Renal cortex interstitium (tissue), 11 donors: ENCODE measurements around the gene HOXB9. TPM values are rescaled to one million over a fixed set of nuclear protein-coding genes. Genes with fewer than 3 reads are reported as not detected.

Source experiments
- DNase-seq, 11 donors: peaks; one replicate each; pipeline ENCODE4 v3.0.0-alpha.2; 2013; ENCODE audit warnings: low read depth in 9 of 11, low spot score in 4 of 11; ENCODE audit errors: extremely low read depth in 1 of 11
- polyA plus RNA-seq, 3 donors: library from polyadenylated mRNA; unstranded; fragments of 120-200 nt; gene quantifications; one replicate each; pipeline ENCODE4 v1.2.1, GENCODE V29; 2013; ENCODE audit not compliant: insufficient read length in 3 of 3

The HOXB9 gene
- polyA plus RNA-seq, 3 donors, result 68.7 to 88.7 (median 72.5) TPM

- DNase-seq, result no peak
These were observed 20.7 kb downstream of the HOXB9 start for GRCh38 chr17:48605409-48605919.

- DNase-seq, result peak in 6 of 11 donors; percentile 81 to 91 (median 88)
These were observed 21.3 kb downstream of the HOXB9 start, which contains the start of gene HOXB6 for GRCh38 chr17:48604770-48605329. Gene HOXB6, minus strand, starts transcription at chr17:48604986. Its CDS starts 6,836 bp downstream, at chr17:48598150.

GRCh38 chr17:48603959-48604769 lies 22.0 kb downstream of the HOXB9 start:
- no peak for DNase-seq

GRCh38 chr17:48601539-48602425 lies 24.4 kb downstream of the HOXB9 start:
- DNase-seq, result no peak

- DNase-seq, result no peak
These were observed 25.0 kb downstream of the HOXB9 start for GRCh38 chr17:48601207-48601538.

GRCh38 chr17:48600244-48601098 lies 25.7 kb downstream of the HOXB9 start:
- DNase-seq, result no peak

GRCh38 chr17:48599354-48599753 lies 26.8 kb downstream of the HOXB9 start:
- no peak for DNase-seq

GRCh38 chr17:48598736-48599135 lies 27.4 kb downstream of the HOXB9 start:
- DNase-seq, result no peak

- no peak for DNase-seq
These were observed 28.2 kb downstream of the HOXB9 start for GRCh38 chr17:48597778-48598631.

GRCh38 chr17:48597528-48597777 lies 28.7 kb downstream of the HOXB9 start:
- no peak for DNase-seq

GRCh38 chr17:48596735-48597527 lies 29.2 kb downstream of the HOXB9 start:
- DNase-seq, result no peak

GRCh38 chr17:48596000-48596734 lies 30.0 kb downstream of the HOXB9 start:
- no peak for DNase-seq

GRCh38 chr17:48595278-48595999 lies 30.7 kb downstream of the HOXB9 start:
- DNase-seq, result no peak

- DNase-seq, result no peak
These were observed 31.4 kb downstream of the HOXB9 start for GRCh38 chr17:48594538-48595277.

- peak in 9 of 11 donors; percentile 83 to 93 (median 89) for DNase-seq
These were observed 32.2 kb downstream of the HOXB9 start for GRCh38 chr17:48593840-48594537.
